HEK293 (cell line): ENCODE data around the gene KLHL10.

Experiments used
- CTCF ChIA-PET: fragments of 350-600 bp; formaldehyde crosslinking; extraction: SDS; loops from one replicate; lab custom pipeline; 2021; ENCODE audit warnings: antibody characterized with exemption; lab: Yijun Ruan, JAX
- POLR2A ChIA-PET: fragments of 300-600 bp; formaldehyde crosslinking; extraction: SDS; loops from one replicate; lab custom pipeline; 2020; ENCODE audit warnings: antibody characterized with exemption, inconsistent platforms; lab: Yijun Ruan, JAX
- H3K27ac ChIP-seq: fragments of 200-500 bp; sonication (Bioruptor generic); 2 replicates; pipeline ENCODE4 v1.5.1; 2014; ENCODE audit warnings: low read depth, low read length, control low read depth, inconsistent platforms; ENCODE audit errors: extremely low read depth
- H3K36me3 ChIP-seq, 2 experiments: fragments of 200-500 bp in 1 of 2; sonication (Bioruptor generic) in 1 of 2; 1 replicate in 1 of 2; 2 replicates in 1 of 2; pipeline ENCODE4 v1.5.1; 2014 to 2017; ENCODE audit warnings: inconsistent platforms in 2 of 2, low read length in 2 of 2; ENCODE audit not compliant: control insufficient read depth in 2 of 2, insufficient read depth in 1 of 2
- H3K4me1 ChIP-seq: fragments of 200-500 bp; sonication (Bioruptor generic); 2 replicates; pipeline ENCODE4 v1.5.1; 2014; ENCODE audit warnings: mild to moderate bottlenecking, low read length, inconsistent platforms; ENCODE audit not compliant: control insufficient read depth, insufficient read depth
- H3K4me3 ChIP-seq: 2 replicates; pipeline ENCODE4 v1.5.1; 2011; ENCODE audit warnings: low read depth, mild to moderate bottlenecking, control low read depth, low read length, moderate library complexity
- H3K9me3 ChIP-seq: fragments of 200-500 bp; sonication (Bioruptor generic); 2 replicates; pipeline ENCODE4 v1.5.1; 2014; ENCODE audit warnings: low read depth, low read length, inconsistent platforms; ENCODE audit not compliant: control insufficient read depth, insufficient read depth
- EGR2 ChIP-seq: fragments of 450-650 bp; formaldehyde crosslinking; IDR thresholded peaks from 2 replicates; pipeline ENCODE4 v1.5.1; 2016; ENCODE audit warnings: low read depth, missing biosample characterization, missing genetic modification characterization
- GLI2 ChIP-seq: fragments of 450-650 bp; formaldehyde crosslinking; IDR thresholded peaks from 2 replicates; pipeline ENCODE4; 2017; ENCODE audit warnings: missing biosample characterization, missing genetic modification characterization, low read depth, borderline replicate concordance
- IKZF3 ChIP-seq: fragments of 450-650 bp; IDR thresholded peaks from 2 replicates; pipeline ENCODE4 v1.5.0; 2018; ENCODE audit warnings: missing biosample characterization, mild to moderate bottlenecking, missing genetic modification characterization, moderate library complexity
- MYNN ChIP-seq: fragments of 450-650 bp; formaldehyde crosslinking; IDR thresholded peaks from 2 replicates; pipeline ENCODE4 v1.5.1; 2016; ENCODE audit warnings: missing biosample characterization, missing genetic modification characterization, borderline replicate concordance
- SCRT2 ChIP-seq: fragments of 450-650 bp; formaldehyde crosslinking; IDR thresholded peaks from 2 replicates; pipeline ENCODE4 v1.5.1; 2016; ENCODE audit warnings: missing biosample characterization, missing genetic modification characterization
- ZNF112 ChIP-seq: fragments of 450-650 bp; formaldehyde crosslinking; IDR thresholded peaks from 2 replicates; pipeline ENCODE4 v1.5.0; 2017; ENCODE audit warnings: missing biosample characterization, missing genetic modification characterization
- ZNF174 ChIP-seq: fragments of 450-650 bp; formaldehyde crosslinking; IDR thresholded peaks from 2 replicates; pipeline ENCODE4 v1.5.0; 2017; ENCODE audit warnings: missing biosample characterization, mild to moderate bottlenecking, missing genetic modification characterization
- ZNF2 ChIP-seq: fragments of 450-650 bp; formaldehyde crosslinking; IDR thresholded peaks from 2 replicates; pipeline ENCODE4 v1.5.1; 2016; ENCODE audit warnings: missing biosample characterization, missing genetic modification characterization
- ZNF266 ChIP-seq: fragments of 450-650 bp; formaldehyde crosslinking; IDR thresholded peaks from 2 replicates; pipeline ENCODE4 v1.5.1; 2016; ENCODE audit warnings: missing biosample characterization, missing genetic modification characterization, low read depth
- ZNF324 ChIP-seq: fragments of 450-650 bp; formaldehyde crosslinking; IDR thresholded peaks from 2 replicates; pipeline ENCODE4 v1.5.1; 2016; ENCODE audit warnings: missing biosample characterization, missing genetic modification characterization
- ZNF341 ChIP-seq: fragments of 450-650 bp; formaldehyde crosslinking; IDR thresholded peaks from 2 replicates; pipeline ENCODE4; 2016; ENCODE audit warnings: low read depth, missing biosample characterization, missing genetic modification characterization
- ZNF514 ChIP-seq: fragments of 450-650 bp; formaldehyde crosslinking; IDR thresholded peaks from 2 replicates; pipeline ENCODE4 v1.5.1; 2016; ENCODE audit warnings: missing biosample characterization, missing genetic modification characterization
- ZNF629 ChIP-seq: fragments of 450-650 bp; formaldehyde crosslinking; IDR thresholded peaks from 2 replicates; pipeline ENCODE4 v1.5.1; 2017; ENCODE audit warnings: missing biosample characterization, missing genetic modification characterization
- ZNF785 ChIP-seq: fragments of 450-650 bp; formaldehyde crosslinking; IDR thresholded peaks from 2 replicates; pipeline ENCODE4 v1.5.1; 2016; ENCODE audit warnings: missing biosample characterization, missing genetic modification characterization
- ZNF843 ChIP-seq: fragments of 450-650 bp; formaldehyde crosslinking; IDR thresholded peaks from 2 replicates; pipeline ENCODE4 v1.5.1; 2016; ENCODE audit warnings: missing biosample characterization, missing genetic modification characterization
- TF ChIP-seq, protein P1 (sequence below): fragments of 450-650 bp; formaldehyde crosslinking; IDR thresholded peaks from 2 replicates; pipeline ENCODE4 v1.5.1; 2016; ENCODE audit warnings: missing biosample characterization, missing genetic modification characterization

The KLHL10 gene

DNA sequence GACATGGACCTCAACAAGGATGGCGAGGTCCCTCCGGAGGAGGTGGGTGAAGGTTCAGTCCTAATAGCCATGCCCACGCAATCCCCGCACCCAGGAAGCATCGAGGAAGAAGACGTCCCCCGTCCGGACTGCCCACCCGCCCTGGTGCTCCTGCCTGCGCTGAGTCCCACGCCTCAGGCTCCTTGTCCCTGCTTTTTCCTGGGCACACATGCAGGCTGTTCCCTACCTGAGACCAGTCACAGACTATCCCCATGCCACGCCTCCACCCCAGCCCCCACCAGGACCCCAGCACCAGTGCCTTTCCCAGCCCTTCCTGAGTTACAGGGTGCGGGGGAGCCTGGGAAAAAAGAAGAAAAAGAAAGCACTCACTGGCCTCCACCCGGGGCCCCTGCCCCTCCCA lies 15.8 kb upstream of the KLHL10 start:
- no peaks in the 10 kb centered on the region for H3K4me1 ChIP-seq
- H3K27ac ChIP-seq: peak overlapping the region; percentile 11; the same call in 1 of the 2 replicates
- ChIA-PET POLR2A (interaction anchor here (1.3 to 2.9 kb wide), 2 partner anchors 9 kb away, joined by 6 to 25 read pairs; partner anchors contain the start of genes FKBP10 and P3H4), CTCF (no interaction called here)
- no peak overlapping the region for H3K4me3 ChIP-seq
- TF ChIP-seq ZNF629 (tag by site-specific recombination) (no peak), EGR2 (tag by site-specific recombination) (no peak), ZNF324 (tag by site-specific recombination) (no peak)
- peaks cover 12 to 89% of the 10 kb centered on the region in 2 experiments for H3K36me3 ChIP-seq
- H3K9me3 ChIP-seq: no peaks in the 10 kb centered on the region

DNA sequence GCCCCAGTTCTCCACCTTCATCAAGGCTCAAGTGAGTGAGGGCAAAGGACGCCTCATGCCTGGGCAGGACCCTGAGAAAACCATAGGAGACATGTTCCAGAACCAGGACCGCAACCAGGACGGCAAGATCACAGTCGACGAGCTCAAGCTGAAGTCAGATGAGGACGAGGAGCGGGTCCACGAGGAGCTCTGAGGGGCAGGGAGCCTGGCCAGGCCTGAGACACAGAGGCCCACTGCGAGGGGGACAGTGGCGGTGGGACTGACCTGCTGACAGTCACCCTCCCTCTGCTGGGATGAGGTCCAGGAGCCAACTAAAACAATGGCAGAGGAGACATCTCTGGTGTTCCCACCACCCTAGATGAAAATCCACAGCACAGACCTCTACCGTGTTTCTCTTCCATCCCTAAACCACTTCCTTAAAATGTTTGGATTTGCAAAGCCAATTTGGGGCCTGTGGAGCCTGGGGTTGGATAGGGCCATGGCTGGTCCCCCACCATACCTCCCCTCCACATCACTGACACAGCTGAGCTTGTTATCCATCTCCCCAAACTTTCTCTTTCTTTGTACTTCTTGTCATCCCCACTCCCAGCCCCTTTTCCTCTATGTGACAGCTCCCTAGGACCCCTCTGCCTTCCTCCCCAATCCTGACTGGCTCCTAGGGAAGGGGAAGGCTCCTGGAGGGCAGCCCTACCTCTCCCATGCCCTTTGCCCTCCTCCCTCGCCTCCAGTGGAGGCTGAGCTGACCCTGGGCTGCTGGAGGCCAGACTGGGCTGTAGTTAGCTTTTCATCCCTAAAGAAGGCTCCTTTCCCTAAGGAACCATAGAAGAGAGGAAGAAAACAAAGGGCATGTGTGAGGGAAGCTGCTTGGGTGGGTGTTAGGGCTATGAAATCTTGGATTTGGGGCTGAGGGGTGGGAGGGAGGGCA lies 15.1 kb upstream of the KLHL10 start:
- no peak for TF ChIP-seq GLI2 (tag by site-specific recombination)
- TF ChIP-seq ZNF341 (tag by site-specific recombination): peak; percentile 18; the same call in 1 of the 2 replicates
- ChIA-PET POLR2A (interaction anchor here (0.5 to 2.9 kb wide), 8 partner anchors 8 to 134 kb away, joined by 3 to 25 read pairs (median 6); partner anchors contain the start of genes EIF1, FKBP10 and P3H4), CTCF (interaction anchor here (0.6 to 0.7 kb wide), 2 partner anchors 20 to 358 kb away, joined by 3 read pairs; partner anchors contain the start of gene KCNH4)
- Histone ChIP-seq H3K4me1 (no peaks in the 10 kb centered on the region), H3K4me3 (no peak overlapping the region), H3K36me3 (peaks cover 17 to 87% of the 10 kb centered on the region in 2 experiments), H3K27ac (peak overlapping the region; percentile 11; the same call in 1 of the 2 replicates), H3K9me3 (no peaks in the 10 kb centered on the region)

DNA sequence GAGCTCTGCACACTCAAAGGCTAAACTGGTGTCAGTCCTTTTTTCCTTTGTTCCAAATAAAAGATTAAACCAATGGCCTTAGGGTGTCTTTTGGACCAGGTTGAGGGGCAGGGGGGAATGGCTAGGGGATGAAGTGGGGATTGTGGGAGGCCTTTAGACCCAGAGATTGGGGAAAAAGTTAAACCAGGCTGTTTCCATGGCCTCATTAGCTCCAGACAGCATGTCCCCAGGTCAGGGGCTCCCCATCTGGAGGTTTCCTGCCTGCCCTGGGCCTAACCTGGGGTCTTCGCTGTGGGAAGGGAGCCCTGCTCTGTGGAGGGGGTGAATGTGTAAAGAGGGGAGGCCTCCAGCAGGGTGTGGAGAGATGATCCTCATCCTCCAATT lies 14.5 kb upstream of the KLHL10 start:
- POLR2A ChIA-PET: interaction anchor here (0.5 to 2.9 kb wide), 8 partner anchors 9 to 134 kb away, joined by 3 to 25 read pairs (median 6); partner anchors contain the start of genes EIF1, FKBP10 and P3H4
- Histone ChIP-seq H3K4me3 (no peak overlapping the region), H3K36me3 (peaks cover 18 to 88% of the 10 kb centered on the region in 2 experiments), H3K4me1 (no peaks in the 10 kb centered on the region), H3K9me3 (no peaks in the 10 kb centered on the region), H3K27ac (no peak overlapping the region)
- TF ChIP-seq ZNF2 (tag by site-specific recombination): no peak
- no peak for TF ChIP-seq ZNF174 (tag by site-specific recombination)
- no peak for TF ChIP-seq ZNF514 (tag by site-specific recombination)
- TF ChIP-seq IKZF3 (tag by site-specific recombination): no peak
- TF ChIP-seq, protein P1, sequence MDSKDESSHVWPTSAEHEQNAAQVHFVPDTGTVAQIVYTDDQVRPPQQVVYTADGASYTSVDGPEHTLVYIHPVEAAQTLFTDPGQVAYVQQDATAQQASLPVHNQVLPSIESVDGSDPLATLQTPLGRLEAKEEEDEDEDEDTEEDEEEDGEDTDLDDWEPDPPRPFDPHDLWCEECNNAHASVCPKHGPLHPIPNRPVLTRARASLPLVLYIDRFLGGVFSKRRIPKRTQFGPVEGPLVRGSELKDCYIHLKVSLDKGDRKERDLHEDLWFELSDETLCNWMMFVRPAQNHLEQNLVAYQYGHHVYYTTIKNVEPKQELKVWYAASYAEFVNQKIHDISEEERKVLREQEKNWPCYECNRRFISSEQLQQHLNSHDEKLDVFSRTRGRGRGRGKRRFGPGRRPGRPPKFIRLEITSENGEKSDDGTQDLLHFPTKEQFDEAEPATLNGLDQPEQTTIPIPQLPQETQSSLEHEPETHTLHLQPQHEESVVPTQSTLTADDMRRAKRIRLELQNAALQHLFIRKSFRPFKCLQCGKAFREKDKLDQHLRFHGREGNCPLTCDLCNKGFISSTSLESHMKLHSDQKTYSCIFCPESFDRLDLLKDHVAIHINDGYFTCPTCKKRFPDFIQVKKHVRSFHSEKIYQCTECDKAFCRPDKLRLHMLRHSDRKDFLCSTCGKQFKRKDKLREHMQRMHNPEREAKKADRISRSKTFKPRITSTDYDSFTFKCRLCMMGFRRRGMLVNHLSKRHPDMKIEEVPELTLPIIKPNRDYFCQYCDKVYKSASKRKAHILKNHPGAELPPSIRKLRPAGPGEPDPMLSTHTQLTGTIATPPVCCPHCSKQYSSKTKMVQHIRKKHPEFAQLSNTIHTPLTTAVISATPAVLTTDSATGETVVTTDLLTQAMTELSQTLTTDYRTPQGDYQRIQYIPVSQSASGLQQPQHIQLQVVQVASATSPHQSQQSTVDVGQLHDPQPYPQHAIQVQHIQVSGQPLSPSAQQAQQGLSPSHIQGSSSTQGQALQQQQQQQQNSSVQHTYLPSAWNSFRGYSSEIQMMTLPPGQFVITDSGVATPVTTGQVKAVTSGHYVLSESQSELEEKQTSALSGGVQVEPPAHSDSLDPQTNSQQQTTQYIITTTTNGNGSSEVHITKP (tag by site-specific recombination): no peak
- no peak for TF ChIP-seq ZNF324 (tag by site-specific recombination)
- no peak for TF ChIP-seq ZNF112 (tag by site-specific recombination)
- no peak for TF ChIP-seq ZNF843
- CTCF ChIA-PET: no interaction called here

DNA sequence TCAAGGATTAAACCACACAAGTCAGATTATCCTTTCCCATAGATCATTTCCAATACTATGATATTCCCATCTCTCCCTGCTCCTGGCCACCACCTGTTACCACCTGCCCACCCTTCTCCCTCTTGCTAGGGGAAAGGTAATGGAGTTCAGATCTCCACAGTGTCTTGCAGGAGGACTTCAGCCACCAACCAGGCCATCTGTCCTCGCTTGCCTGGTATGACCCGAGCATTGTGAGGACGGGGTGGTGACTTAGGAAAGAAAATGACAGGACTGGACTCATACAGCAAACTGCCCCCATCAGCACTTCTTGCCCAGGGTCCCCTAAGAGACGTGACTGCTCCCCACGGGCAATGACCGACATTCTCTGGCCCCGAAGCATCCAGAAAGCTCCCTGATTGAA lies 14.0 kb upstream of the KLHL10 start:
- POLR2A ChIA-PET: interaction anchor here (1.2 to 2.9 kb wide), 5 partner anchors 9 to 135 kb away, joined by 4 to 25 read pairs (median 6); partner anchors contain the start of genes EIF1, FKBP10, JUP and KLHL10
- Histone ChIP-seq H3K27ac (no peak overlapping the region), H3K4me1 (no peaks in the 10 kb centered on the region), H3K9me3 (no peaks in the 10 kb centered on the region), H3K36me3 (peaks cover 22 to 88% of the 10 kb centered on the region in 2 experiments), H3K4me3 (no peak overlapping the region)
- TF ChIP-seq ZNF266 (no peak), MYNN (tag by site-specific recombination) (no peak), ZNF785 (tag by site-specific recombination) (no peak), SCRT2 (peak; percentile 56; the same call in 1 of the 2 replicates)
- CTCF ChIA-PET: interaction anchor here (0.6 to 1.4 kb wide), 2 partner anchors 22 to 63 kb away, joined by 3 to 6 read pairs; no protein-coding TSS in a partner anchor
